22Rv1 (cell line): Measurements from ENCODE around the gene CACTIN.

ENCODE experiments used
- H3K27ac ChIP-seq: fragments of 450-650 bp; 2 replicates; pipeline ENCODE4 v1.5.1; 2017
- ZFX ChIP-seq: fragments of 450-650 bp; IDR thresholded peaks from 2 replicates; pipeline ENCODE4 v1.6.1; 2017; ENCODE audit warnings: antibody characterized with exemption, borderline replicate concordance
- TF ChIP-seq, protein P1 (sequence below): fragments of 450-650 bp; IDR thresholded peaks from 2 replicates; pipeline ENCODE4 v1.5.1; 2017; ENCODE audit warnings: mild to moderate bottlenecking

Gene CACTIN

DNA sequence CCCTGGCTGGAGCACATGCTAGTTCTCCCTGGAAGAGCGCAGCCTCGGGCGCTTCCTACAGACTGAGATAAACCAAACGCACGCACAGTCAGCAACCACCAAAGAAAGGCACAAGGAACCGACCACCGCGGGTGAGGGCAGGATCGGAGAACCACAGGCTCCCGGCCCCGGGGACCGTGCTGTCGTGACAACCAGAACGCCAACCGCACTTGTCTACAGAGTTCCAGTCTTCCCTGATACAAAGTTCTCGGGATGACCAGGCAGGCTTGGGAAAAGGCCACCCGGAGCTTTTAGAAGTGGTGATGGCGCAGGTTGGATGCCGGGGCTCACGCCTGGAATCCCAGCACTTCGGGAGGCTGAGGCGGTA is 33.1 kb upstream of the CACTIN start:
- H3K27ac ChIP-seq = no peak overlapping the region

DNA sequence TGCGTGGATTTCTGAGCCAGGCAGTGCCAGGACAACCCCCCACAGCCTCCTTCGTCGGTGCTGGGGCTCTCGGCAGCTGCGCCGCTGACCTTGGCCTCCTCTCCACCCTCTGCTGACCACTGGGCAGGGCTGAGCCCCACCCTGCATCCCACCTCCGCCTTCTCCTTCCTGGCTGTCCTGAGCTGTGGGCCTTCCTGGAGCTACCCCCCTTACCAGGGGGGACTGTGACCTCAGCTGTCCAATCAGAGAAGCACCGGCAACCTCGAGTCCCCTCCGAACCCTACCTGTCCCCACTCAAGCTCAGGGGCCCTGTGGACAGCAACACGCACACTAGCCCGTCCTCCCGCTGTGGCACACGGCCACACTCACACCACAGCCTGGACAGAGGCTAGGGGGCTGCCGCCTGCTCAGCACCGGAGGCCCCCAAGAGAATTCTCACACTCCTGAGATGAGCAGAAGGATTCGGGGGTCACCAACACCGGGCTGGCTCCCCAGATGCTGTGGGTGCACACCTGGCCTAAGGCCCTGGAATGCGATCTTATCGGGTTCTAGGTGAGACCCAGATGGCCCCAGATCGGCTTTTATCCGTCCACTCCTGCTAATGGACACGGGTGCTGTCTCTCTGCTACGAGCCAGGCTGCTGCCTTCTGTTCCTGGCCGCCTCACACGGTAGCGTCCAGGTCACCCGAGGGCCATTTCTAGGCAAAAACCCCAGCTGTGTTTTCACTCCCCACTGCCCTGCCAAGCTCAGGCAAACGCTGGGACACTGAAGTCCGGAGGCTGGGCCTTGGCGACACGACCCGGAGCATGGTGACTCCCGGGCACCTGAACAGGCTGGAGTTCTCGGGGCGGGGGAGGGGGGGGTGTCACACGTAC is 32.5 kb upstream of the CACTIN start:
- TF ChIP-seq, protein P1, sequence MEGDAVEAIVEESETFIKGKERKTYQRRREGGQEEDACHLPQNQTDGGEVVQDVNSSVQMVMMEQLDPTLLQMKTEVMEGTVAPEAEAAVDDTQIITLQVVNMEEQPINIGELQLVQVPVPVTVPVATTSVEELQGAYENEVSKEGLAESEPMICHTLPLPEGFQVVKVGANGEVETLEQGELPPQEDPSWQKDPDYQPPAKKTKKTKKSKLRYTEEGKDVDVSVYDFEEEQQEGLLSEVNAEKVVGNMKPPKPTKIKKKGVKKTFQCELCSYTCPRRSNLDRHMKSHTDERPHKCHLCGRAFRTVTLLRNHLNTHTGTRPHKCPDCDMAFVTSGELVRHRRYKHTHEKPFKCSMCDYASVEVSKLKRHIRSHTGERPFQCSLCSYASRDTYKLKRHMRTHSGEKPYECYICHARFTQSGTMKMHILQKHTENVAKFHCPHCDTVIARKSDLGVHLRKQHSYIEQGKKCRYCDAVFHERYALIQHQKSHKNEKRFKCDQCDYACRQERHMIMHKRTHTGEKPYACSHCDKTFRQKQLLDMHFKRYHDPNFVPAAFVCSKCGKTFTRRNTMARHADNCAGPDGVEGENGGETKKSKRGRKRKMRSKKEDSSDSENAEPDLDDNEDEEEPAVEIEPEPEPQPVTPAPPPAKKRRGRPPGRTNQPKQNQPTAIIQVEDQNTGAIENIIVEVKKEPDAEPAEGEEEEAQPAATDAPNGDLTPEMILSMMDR = no peak
- no peak for TF ChIP-seq ZFX
- no peak overlapping the region for H3K27ac ChIP-seq

More for the DNA sequence above, 33.1 kb upstream of the CACTIN start:
- TF ChIP-seq ZFX = no peak
- TF ChIP-seq, protein P1 = no peak

DNA sequence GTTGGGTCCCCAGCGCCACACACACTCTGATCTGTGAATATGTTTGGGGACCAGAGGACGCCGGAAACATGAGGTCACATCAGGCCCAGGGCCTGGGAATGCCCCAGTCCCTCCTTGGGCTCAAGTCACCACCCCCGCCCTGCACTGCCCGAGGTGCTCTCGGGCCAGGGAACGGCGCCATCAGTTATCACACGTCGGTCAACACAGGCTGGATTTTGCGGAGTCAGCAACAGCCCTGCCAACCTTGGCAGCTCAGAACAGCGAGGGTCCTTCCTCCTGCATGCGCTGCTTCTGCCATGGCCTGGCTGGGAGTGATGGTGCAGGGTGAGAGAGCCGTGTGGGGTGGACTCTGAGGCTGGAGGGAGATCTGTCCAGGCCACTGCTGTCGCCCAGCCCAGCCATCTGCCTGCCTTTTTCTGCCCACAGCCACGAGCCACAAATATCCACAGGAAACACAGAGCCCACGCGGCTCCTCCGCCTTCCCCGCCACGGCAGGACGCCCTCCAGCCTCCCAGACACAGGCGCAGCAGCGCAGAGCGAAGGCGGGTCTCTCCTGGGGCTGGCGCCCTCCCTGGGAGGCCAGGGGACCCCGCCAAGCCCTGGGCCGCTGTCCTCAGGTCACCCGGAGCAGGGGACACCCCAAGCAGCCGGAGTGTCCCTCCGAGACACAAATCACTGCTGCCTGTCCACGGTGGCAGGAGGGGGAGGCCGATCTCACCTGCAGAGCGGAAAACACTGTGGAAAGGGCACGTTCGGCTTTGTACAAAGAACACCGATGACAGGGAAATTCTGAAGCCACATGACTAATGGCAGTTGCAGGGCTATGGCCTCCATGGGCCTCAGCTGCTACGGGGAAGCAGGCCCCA is 31.6 kb upstream of the CACTIN start:
- TF ChIP-seq, protein P1 = no peak
- H3K27ac ChIP-seq = no peak overlapping the region

DNA sequence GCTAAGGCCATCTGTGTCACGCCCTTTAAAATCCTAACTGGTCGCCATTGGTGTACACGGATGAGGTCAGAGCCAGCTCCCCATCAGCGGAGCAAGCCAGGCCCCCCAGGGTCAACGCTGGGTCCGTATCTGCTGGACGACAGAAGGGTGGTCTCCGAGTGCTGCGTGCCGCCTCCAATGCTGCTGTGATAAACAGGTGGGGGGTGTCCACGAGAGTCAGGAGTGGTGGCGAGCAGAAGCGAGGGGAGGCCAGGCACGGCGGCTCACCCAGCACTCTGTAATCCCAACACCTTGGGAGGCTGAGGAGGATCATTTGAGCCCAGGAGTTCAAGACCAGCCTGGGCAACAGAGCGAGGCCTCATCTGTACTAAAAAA is 30.8 kb upstream of the CACTIN start:
- TF ChIP-seq, protein P1 = no peak
- TF ChIP-seq ZFX = no peak
- H3K27ac ChIP-seq = no peak overlapping the region

DNA sequence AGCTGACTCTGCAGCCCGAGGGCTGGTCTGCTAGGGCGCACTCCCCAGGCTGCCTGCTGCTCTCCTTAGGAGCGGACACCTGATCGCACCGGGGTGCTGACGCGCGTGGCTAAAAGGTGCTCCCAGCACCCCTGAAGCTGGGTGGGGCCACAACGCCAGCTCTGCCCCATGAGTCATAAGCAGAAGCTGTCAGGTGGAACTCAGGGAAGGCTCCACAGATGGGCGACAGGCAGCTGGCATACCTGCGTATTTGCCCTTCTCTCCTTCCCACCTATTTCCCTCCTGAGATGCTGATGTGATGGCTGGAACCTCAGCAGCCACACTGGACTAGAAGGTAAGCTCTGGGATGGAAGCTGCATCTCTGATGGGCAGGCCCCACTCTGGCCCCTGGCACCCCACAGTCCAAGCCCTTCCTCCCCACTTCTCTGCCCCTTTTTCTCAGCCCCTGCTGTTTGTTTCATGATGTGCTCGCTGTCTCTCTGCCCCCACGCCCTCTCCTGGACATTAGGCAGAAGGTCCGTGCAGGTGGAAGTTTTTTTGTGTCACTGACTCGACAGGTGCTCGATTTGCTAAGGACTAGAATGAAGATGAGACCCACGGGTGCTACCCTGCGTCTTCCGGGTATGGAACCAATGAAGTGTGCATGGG is 30.3 kb upstream of the CACTIN start:
- TF ChIP-seq, protein P1 = peak; percentile 10; the same call in 1 of the 2 replicates
- no peak for TF ChIP-seq ZFX
- no peak overlapping the region for H3K27ac ChIP-seq

DNA sequence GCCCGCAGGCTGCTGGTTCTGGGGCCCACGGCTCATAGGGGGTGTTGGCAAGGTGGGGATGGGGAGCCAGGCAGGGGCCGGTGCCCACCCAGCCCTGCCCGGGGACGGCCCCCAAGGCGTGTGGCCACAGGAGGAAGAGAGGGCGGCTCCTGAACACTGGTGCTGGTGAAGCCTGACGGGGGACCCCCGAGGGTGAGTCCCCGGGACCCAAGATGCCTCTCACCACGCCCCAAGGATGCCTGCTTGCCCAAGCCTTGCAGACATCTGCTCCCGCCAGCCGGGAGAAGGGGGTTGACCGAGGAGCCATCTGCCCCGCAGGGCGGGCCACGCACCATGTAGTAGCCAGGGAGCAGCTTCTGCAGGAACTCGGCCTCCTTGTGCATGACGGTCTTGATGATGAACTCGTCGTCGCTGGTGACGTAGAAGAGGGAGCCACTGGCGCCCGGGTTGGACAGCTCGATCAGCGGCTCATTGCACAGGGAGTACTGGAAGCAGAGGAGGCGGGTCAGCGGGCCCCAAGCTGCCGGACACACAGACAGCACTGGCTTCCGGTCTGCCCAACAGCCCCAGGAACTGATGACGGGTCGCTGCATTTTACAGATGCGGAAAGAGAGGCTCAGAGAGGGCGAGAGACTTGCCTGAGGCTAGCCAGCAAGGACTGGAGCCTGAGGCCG is 29.6 kb upstream of the CACTIN start:
- TF ChIP-seq ZFX = no peak
- TF ChIP-seq, protein P1 = no peak
- H3K27ac ChIP-seq = no peak overlapping the region
